Lung (tissue), 12 donors: Measurements from ENCODE around the gene RPP25L. TPM values are rescaled to one million over a fixed set of nuclear protein-coding genes. Genes with fewer than 3 reads are reported as not detected.

Experiments
- ATAC-seq: fragments of 200-7000 bp; cut with Tn5 transposase; one replicate; pipeline ENCODE4 v1.9.1; 2020; ENCODE audit warnings: moderate number of reproducible peaks; ENCODE audit not compliant: insufficient read depth, low FRiP score
- DNase-seq, 3 donors: peaks; one replicate each; pipeline ENCODE4 v3.0.0-alpha.2; 2013 to 2017
- H3K27ac ChIP-seq, 2 donors: one replicate each; pipeline ENCODE4 v1.5.1; 2013; ENCODE audit warnings: mild to moderate bottlenecking in 2 of 2, moderate library complexity in 2 of 2, control low read depth in 1 of 2, inconsistent platforms in 1 of 2, low read depth in 1 of 2, low read length in 1 of 2
- H3K27me3 ChIP-seq, 3 donors: one replicate each; pipeline ENCODE4 v1.5.1; 2013; ENCODE audit warnings: low read length in 2 of 3; ENCODE audit not compliant: control insufficient read depth in 3 of 3, insufficient read depth in 3 of 3
- H3K36me3 ChIP-seq, 4 donors: one replicate each; pipeline ENCODE4 v1.5.1; 2013; ENCODE audit warnings: low read length in 4 of 4, mild to moderate bottlenecking in 1 of 4, moderate library complexity in 1 of 4; ENCODE audit not compliant: control insufficient read depth in 4 of 4, insufficient read depth in 4 of 4
- H3K4me1 ChIP-seq, 5 donors: one replicate each; pipeline ENCODE4 v1.5.1; 2013; ENCODE audit warnings: low read length in 5 of 5, mild to moderate bottlenecking in 2 of 5, moderate library complexity in 1 of 5; ENCODE audit not compliant: control insufficient read depth in 5 of 5, insufficient read depth in 5 of 5
- H3K4me3 ChIP-seq: one replicate; pipeline ENCODE4 v1.5.1; 2013; ENCODE audit warnings: mild to moderate bottlenecking, control low read depth, moderate library complexity
- H3K9ac ChIP-seq, 2 donors: one replicate each; pipeline ENCODE4 v1.5.1; 2013; ENCODE audit warnings: low read length in 2 of 2, control low read depth in 1 of 2; ENCODE audit not compliant: insufficient read depth in 1 of 2
- H3K9me3 ChIP-seq, 4 donors: one replicate each; pipeline ENCODE4 v1.5.1; 2013; ENCODE audit warnings: low read length in 3 of 4, mild to moderate bottlenecking in 1 of 4, moderate library complexity in 1 of 4; ENCODE audit not compliant: control insufficient read depth in 4 of 4, insufficient read depth in 3 of 4
- CTCF ChIP-seq: IDR thresholded peaks from 2 replicates; pipeline ENCODE4 v1.5.1; 2012; ENCODE audit warnings: mild to moderate bottlenecking; ENCODE audit errors: control extremely low read depth, extremely low read depth
- WGBS, 2 donors: extraction: QIAGEN DNeasy Blood & Tissue Kit; methylation state at CpG; one replicate each; pipeline ENCODE4 v1.1.7; 2013; 5-methylcytosine and 5-hydroxymethylcytosine counted together
- polyA plus RNA-seq, 2 donors: library from polyadenylated mRNA; stranded (reverse); fragments of 200-250 nt; gene quantifications; one replicate each; pipeline ENCODE4 v1.2.1, GENCODE V29; 2013
- total RNA-seq, 2 donors: library from RNA; depleted of rRNA in 1 of 2; stranded (reverse); fragments of >200 nt in 1 of 2; gene quantifications; one replicate each; pipeline ENCODE4 v1.2.1, GENCODE V29; 2014 to 2021
- donor health status: control.
- donor health status: control.
- donor health status: Bipolar disorder and iron deficiency.
- donor health status: healthy.
- donor health status: DM: yes; HTN: yes; CAD: no.

RPP25L gene
- total and polyA plus RNA-seq, 4 donors, result 17.0 to 32.6 (median 25.7) TPM

DNA sequence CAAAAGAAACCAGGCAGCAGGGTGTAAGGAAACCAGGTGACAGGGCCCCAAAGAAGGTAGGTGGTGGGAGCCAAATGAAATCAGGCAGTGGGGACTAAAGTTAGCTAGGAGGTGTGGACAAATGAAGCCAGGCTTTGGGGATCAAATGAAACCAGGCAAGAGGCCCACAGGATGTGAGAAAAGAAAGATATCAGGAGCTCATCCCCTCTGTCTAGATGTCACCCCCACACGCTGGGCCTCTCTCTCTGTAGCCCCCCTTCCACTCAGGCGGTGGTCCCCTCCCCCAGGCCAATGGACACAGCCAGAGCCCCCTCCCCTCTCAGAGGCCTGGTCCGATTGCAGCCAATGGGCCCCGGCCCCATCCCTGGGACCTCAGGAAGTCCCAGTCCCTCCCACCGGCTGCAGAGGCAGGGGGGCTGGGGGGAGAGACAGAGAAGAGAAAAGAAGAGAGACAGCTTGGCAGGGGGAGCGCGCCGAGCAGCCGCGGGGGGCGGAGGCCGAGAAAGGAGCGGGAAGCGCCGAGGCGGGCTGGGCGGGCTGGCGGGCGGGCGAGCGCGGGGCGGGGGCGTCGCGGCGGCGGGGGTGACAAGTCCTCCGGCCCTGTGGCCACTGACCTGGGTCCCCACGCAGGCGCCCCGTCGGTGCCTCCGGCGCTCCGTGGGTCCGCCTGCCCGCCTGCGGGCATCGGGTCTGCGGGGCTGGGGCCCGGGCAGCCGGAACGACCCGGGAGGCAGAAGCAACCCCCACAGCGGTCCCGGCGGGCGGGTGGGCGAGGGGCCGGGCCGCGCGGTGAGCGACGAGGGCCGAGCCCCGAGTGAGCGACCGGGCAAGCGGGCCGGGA, 34.3 kb downstream of the RPP25L start:
- Histone ChIP-seq H3K9me3 (peaks cover 0 to 2% (median 0%) of the 10 kb centered on the region in 4 donors), H3K27me3 (peaks cover 2 to 44% (median 5%) of the 10 kb centered on the region in 3 donors)
- no peak for ATAC-seq

GRCh38 chr9:34576597-34577399, 35.1 kb downstream of the RPP25L start:
- peaks cover 2 to 41% (median 5%) of the 10 kb centered on the region in 3 donors for H3K27me3 ChIP-seq
- H3K27ac ChIP-seq, result no peak overlapping the region
- peaks cover 0 to 87% (median 32%) of the 10 kb centered on the region in 5 donors for H3K4me1 ChIP-seq
- no peak for TF ChIP-seq CTCF
- H3K4me3 ChIP-seq, result no peak overlapping the region
- WGBS, 2 donors, result 55 to 60% methylated on average over 14 of the region's 14 CpGs
- no peak for ATAC-seq
- H3K9me3 ChIP-seq, result peaks cover 0 to 2% (median 0%) of the 10 kb centered on the region in 4 donors
- H3K36me3 ChIP-seq, result peaks cover 0 to 7% (median 0%) of the 10 kb centered on the region in 4 donors
- no peak overlapping the region for H3K9ac ChIP-seq
- DNase-seq, result peak in 1 of 3 donors; percentile 46

More for the DNA sequence above, 34.3 kb downstream of the RPP25L start:
- DNase-seq, result peak; percentile 94 to 97 (median 95)
- Histone ChIP-seq H3K4me3 (no peak overlapping the region), H3K27ac (no peak overlapping the region), H3K4me1 (peaks cover 0 to 84% (median 32%) of the 10 kb centered on the region in 5 donors), H3K36me3 (peaks cover 0 to 6% (median 0%) of the 10 kb centered on the region in 4 donors), H3K9ac (no peak overlapping the region)
- TF ChIP-seq CTCF, result no peak
- 2 to 3% methylated on average over 27 to 62 of the region's 62 CpGs for WGBS, 2 donors

DNA sequence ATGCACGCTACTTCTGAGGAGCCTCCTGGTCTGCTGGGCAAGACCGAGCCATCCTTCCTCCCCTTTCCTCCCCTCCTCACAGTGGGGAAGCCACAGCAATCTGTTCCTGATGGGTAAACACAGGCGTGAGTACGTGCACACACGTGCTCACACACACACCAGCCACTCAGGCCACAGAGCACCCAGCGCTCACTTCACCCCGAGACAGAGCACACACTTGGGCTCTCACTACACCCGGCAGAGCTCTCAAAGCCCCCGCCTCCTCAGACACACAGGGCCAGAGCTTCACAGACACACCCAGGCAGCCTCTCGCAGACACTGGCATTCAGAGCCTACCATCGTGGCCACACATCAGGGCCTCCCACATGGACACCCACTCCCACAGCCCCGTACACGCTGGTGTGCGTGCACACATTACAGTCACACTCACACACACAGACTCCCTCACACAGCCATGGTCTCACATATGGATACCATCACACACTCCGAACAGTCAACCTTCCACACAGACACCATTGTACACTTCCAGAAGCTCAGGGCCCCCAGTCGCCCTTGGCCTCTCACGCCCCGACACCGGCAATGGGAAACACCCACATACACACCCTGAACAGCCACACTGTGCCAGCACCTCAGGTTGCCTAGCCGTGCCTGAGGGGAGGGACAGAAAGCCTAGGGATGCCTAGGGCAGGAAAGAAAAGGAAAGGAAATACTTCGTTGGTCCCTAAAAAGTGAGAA, 35.9 kb downstream of the RPP25L start:
- Histone ChIP-seq H3K4me3 (no peak overlapping the region), H3K9me3 (peaks cover 0 to 2% (median 0%) of the 10 kb centered on the region in 4 donors), H3K27me3 (peaks cover 2 to 41% (median 5%) of the 10 kb centered on the region in 3 donors), H3K4me1 (peaks cover 0 to 90% (median 32%) of the 10 kb centered on the region in 5 donors), H3K36me3 (peaks cover 0 to 7% (median 0%) of the 10 kb centered on the region in 4 donors), H3K27ac (no peak overlapping the region), H3K9ac (no peak overlapping the region)
- ATAC-seq, result no peak
- no peak for TF ChIP-seq CTCF
- no peak for DNase-seq
- WGBS, 2 donors, result 63 to 70% methylated on average over 21 of the region's 21 CpGs
